HG03103 (cell line): ENCODE measurements around the gene BOC.
"Not testable (repeated sequence)": the region's sequence is repeated elsewhere in the genome, so short reads cannot be mapped to it uniquely, and the experiment has no call there.

Experiments used
- ATAC-seq: cut with Tn5 transposase; IDR thresholded peaks from one replicate; pipeline ENCODE4 v1.9.1; 2021; ENCODE audit warnings: low read depth; ENCODE audit not compliant: unreplicated experiment

BOC gene

GRCh38 chr3:113211330-113212149, at the start of gene BOC:
Gene BOC (plus strand): TSS chr3:113211557. CDS start chr3:113249803, 38,246 bp downstream.
- ATAC-seq = no peak

- no peak for ATAC-seq
Measured at GRCh38 chr3:113161661-113162060, 49.7 kb upstream of the BOC start.

GRCh38 chr3:113163152-113163551, 48.2 kb upstream of the BOC start:
- no peak for ATAC-seq

GRCh38 chr3:113165841-113166240, 45.5 kb upstream of the BOC start:
- ATAC-seq = no peak

- ATAC-seq = no peak
Measured at GRCh38 chr3:113166357-113166718, 45.0 kb upstream of the BOC start.

GRCh38 chr3:113166719-113167492, 44.5 kb upstream of the BOC start:
- ATAC-seq = no peak

GRCh38 chr3:113167825-113168801, 43.2 kb upstream of the BOC start:
- ATAC-seq = no peak

GRCh38 chr3:113169891-113170452, 41.4 kb upstream of the BOC start:
- ATAC-seq = no peak

GRCh38 chr3:113170771-113171170, 40.6 kb upstream of the BOC start:
- no peak for ATAC-seq

GRCh38 chr3:113171675-113172300, 39.6 kb upstream of the BOC start:
- ATAC-seq = not testable (repeated sequence)

- ATAC-seq = no peak
Measured at GRCh38 chr3:113173102-113173501, 38.3 kb upstream of the BOC start.

- no peak for ATAC-seq
Measured at GRCh38 chr3:113174304-113174703, 37.1 kb upstream of the BOC start.

GRCh38 chr3:113174801-113175485, 36.4 kb upstream of the BOC start:
- ATAC-seq = no peak

GRCh38 chr3:113177526-113177925, 33.8 kb upstream of the BOC start:
- ATAC-seq = no peak

- no peak for ATAC-seq
Measured at GRCh38 chr3:113179235-113179824, 32.0 kb upstream of the BOC start.

GRCh38 chr3:113183748-113184661, 27.4 kb upstream of the BOC start:
- no peak for ATAC-seq

GRCh38 chr3:113185194-113185835, 26.0 kb upstream of the BOC start:
- ATAC-seq = no peak
